SU-DHL-6 (cell line): ENCODE data around the gene LDB3.
"Not testable (repeated sequence)": the region's sequence is repeated elsewhere in the genome, so short reads cannot be mapped to it uniquely, and the experiment has no call there.

Experiments
- EZH2phosphoT487 ChIP-seq: fragments of 200-600 bp; sonication (generic), shearing (Covaris generic); conservative IDR thresholded peaks from 2 replicates; pipeline ENCODE4 v1.6.1; 2018; ENCODE audit warnings: mild to moderate bottlenecking, antibody characterized with exemption, low read length, moderate library complexity, mixed read lengths
- TF ChIP-seq, protein P1 (sequence below): fragments of 200-600 bp; sonication (generic); IDR thresholded peaks from one replicate; pipeline ENCODE4 v1.5.1; 2017; ENCODE audit warnings: antibody characterized with exemption, mild to moderate bottlenecking, low read length, moderate library complexity; ENCODE audit not compliant: insufficient read depth, poor library complexity, severe bottlenecking

DNA sequence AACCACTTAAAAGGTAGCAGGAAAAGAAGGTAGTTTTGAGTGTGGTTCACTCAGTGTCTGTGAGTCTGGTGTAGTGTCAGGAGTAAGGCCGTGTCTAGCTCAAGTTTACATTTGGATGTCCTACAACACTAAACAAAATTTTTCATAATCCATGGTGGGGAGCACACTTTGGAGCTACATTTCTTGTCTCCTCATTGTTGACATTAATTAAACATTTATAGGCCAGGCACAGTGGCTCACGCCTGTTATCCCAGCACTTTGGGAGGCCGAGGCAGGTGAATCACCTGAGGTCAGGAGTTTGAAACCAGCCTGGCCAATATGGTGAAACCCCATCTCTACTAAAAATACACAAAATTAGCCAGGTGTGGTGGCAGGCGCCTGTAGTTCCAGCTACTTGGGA is 67.0 kb downstream of the LDB3 start:
- TF ChIP-seq, protein P1, sequence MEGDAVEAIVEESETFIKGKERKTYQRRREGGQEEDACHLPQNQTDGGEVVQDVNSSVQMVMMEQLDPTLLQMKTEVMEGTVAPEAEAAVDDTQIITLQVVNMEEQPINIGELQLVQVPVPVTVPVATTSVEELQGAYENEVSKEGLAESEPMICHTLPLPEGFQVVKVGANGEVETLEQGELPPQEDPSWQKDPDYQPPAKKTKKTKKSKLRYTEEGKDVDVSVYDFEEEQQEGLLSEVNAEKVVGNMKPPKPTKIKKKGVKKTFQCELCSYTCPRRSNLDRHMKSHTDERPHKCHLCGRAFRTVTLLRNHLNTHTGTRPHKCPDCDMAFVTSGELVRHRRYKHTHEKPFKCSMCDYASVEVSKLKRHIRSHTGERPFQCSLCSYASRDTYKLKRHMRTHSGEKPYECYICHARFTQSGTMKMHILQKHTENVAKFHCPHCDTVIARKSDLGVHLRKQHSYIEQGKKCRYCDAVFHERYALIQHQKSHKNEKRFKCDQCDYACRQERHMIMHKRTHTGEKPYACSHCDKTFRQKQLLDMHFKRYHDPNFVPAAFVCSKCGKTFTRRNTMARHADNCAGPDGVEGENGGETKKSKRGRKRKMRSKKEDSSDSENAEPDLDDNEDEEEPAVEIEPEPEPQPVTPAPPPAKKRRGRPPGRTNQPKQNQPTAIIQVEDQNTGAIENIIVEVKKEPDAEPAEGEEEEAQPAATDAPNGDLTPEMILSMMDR: not testable (repeated sequence)
- not testable (repeated sequence) for TF ChIP-seq EZH2phosphoT487
